SU-DHL-6 (cell line): ENCODE results near the gene TFAP2D.

ENCODE experiments used
- H2AFZ ChIP-seq: fragments of 200-600 bp; sonication (generic); 2 replicates; pipeline ENCODE4 v1.6.1; 2014; ENCODE audit warnings: low read depth, mild to moderate bottlenecking, moderate library complexity, mixed read lengths, antibody characterized with exemption, low read length; ENCODE audit not compliant: severe bottlenecking
- H3F3A ChIP-seq: fragments of 200-600 bp; shearing (Covaris generic); 2 replicates; pipeline ENCODE4 v1.6.0; 2016; ENCODE audit warnings: antibody characterized with exemption, mild to moderate bottlenecking; ENCODE audit not compliant: insufficient read depth
- H3K27ac ChIP-seq: fragments of 200-600 bp; sonication (generic); 2 replicates; pipeline ENCODE4 v1.5.1; 2016; ENCODE audit warnings: low read depth, mild to moderate bottlenecking, low read length, moderate library complexity, mixed read lengths
- H3K27me3 ChIP-seq: fragments of 200-600 bp; sonication (generic), shearing (Covaris generic); 2 replicates; pipeline ENCODE4 v1.6.0; 2014; ENCODE audit warnings: mild to moderate bottlenecking, low read length
- H3K36me3 ChIP-seq: fragments of 200-600 bp; sonication (generic); 2 replicates; pipeline ENCODE4 v1.6.1; 2014; ENCODE audit warnings: mild to moderate bottlenecking, low read length, mixed read lengths
- H3K4me2 ChIP-seq: fragments of 300-600, 200-600 bp; shearing (Covaris generic), sonication (generic); 2 replicates; pipeline ENCODE4 v1.6.0; 2014; ENCODE audit warnings: low read length, low read depth, mild to moderate bottlenecking; ENCODE audit not compliant: poor library complexity, severe bottlenecking
- H3K4me3 ChIP-seq: fragments of 200-600 bp; sonication (generic); 2 replicates; pipeline ENCODE4 v1.5.1; 2014; ENCODE audit warnings: antibody characterized with exemption, low read length, mild to moderate bottlenecking, mixed read lengths; ENCODE audit not compliant: insufficient read depth, poor library complexity, severe bottlenecking
- H3K79me2 ChIP-seq: fragments of 200-600 bp; sonication (generic); 2 replicates; pipeline ENCODE4 v1.6.1; 2014; ENCODE audit warnings: mild to moderate bottlenecking, low read length, moderate library complexity; ENCODE audit not compliant: insufficient read depth
- H3K9ac ChIP-seq: fragments of 200-600 bp; sonication (generic); 2 replicates; pipeline ENCODE4 v1.7.0; 2014; ENCODE audit warnings: mild to moderate bottlenecking, low read length
- H3K9me2 ChIP-seq: fragments of 200-600 bp; sonication (generic); replicated peaks from 2 replicates; pipeline ENCODE4 v1.6.1; 2014; ENCODE audit warnings: low read length; ENCODE audit not compliant: insufficient read depth
- H3K9me3 ChIP-seq: fragments of 200-600 bp; sonication (generic); 2 replicates; pipeline ENCODE4 v1.6.1; 2014; ENCODE audit warnings: low read length, mixed read lengths; ENCODE audit not compliant: insufficient read depth
- H4K20me1 ChIP-seq: fragments of 200-600 bp; sonication (generic); 2 replicates; pipeline ENCODE4 v1.6.1; 2014; ENCODE audit warnings: low read depth, mild to moderate bottlenecking, antibody characterized with exemption, low read length, moderate library complexity, mixed read lengths
- CTCF ChIP-seq: fragments of 200-600 bp; sonication (generic); IDR thresholded peaks from one replicate; pipeline ENCODE4 v1.5.1; 2017; ENCODE audit warnings: antibody characterized with exemption, mild to moderate bottlenecking, low read length, moderate library complexity; ENCODE audit not compliant: insufficient read depth, poor library complexity, severe bottlenecking
- EZH2phosphoT487 ChIP-seq: fragments of 200-600 bp; sonication (generic), shearing (Covaris generic); conservative IDR thresholded peaks from 2 replicates; pipeline ENCODE4 v1.6.1; 2018; ENCODE audit warnings: mild to moderate bottlenecking, antibody characterized with exemption, low read length, moderate library complexity, mixed read lengths

The TFAP2D gene

GRCh38 chr6:50714487-50715379 is 1.4 kb downstream of the TFAP2D start:
- Histone ChIP-seq H4K20me1 (no peaks in the 10 kb centered on the region), H3K27me3 (no peaks in the 10 kb centered on the region), H3K36me3 (no peaks in the 10 kb centered on the region), H3K4me3 (no peak overlapping the region), H3K9me3 (no peaks in the 10 kb centered on the region), H2AFZ (no peak overlapping the region), H3K27ac (no peak overlapping the region), H3K9ac (no peak overlapping the region), H3K9me2 (no peaks in the 10 kb centered on the region), H3F3A (no peaks in the 10 kb centered on the region), H3K79me2 (no peaks in the 10 kb centered on the region), H3K4me2 (no peak overlapping the region)
- TF ChIP-seq CTCF (no peak), EZH2phosphoT487 (no peak)

GRCh38 chr6:50716899-50717509 is 3.7 kb downstream of the TFAP2D start:
- no peak for TF ChIP-seq CTCF
- TF ChIP-seq EZH2phosphoT487, result no peak
- H3K4me2 ChIP-seq, result no peak overlapping the region
- H2AFZ ChIP-seq, result no peak overlapping the region
- no peaks in the 10 kb centered on the region for H4K20me1 ChIP-seq
- H3K36me3 ChIP-seq, result no peaks in the 10 kb centered on the region
- H3F3A ChIP-seq, result no peaks in the 10 kb centered on the region
- no peak overlapping the region for H3K4me3 ChIP-seq
- no peak overlapping the region for H3K9ac ChIP-seq
- no peaks in the 10 kb centered on the region for H3K27me3 ChIP-seq
- no peaks in the 10 kb centered on the region for H3K79me2 ChIP-seq
- no peaks in the 10 kb centered on the region for H3K9me3 ChIP-seq
- H3K9me2 ChIP-seq, result no peaks in the 10 kb centered on the region
- no peak overlapping the region for H3K27ac ChIP-seq

GRCh38 chr6:50717734-50718457 is 4.6 kb downstream of the TFAP2D start:
- no peak overlapping the region for H3K4me2 ChIP-seq
- no peaks in the 10 kb centered on the region for H3K27me3 ChIP-seq

More at GRCh38 chr6:50717734-50718457, 4.6 kb downstream of the TFAP2D start:
- H3F3A ChIP-seq, result no peaks in the 10 kb centered on the region
- no peaks in the 10 kb centered on the region for H3K36me3 ChIP-seq
- no peak overlapping the region for H3K4me3 ChIP-seq
- no peaks in the 10 kb centered on the region for H3K79me2 ChIP-seq
- H3K9ac ChIP-seq, result no peak overlapping the region
- no peaks in the 10 kb centered on the region for H3K9me3 ChIP-seq
- no peak overlapping the region for H3K27ac ChIP-seq
- no peak overlapping the region for H2AFZ ChIP-seq
- no peaks in the 10 kb centered on the region for H4K20me1 ChIP-seq
- H3K9me2 ChIP-seq, result no peaks in the 10 kb centered on the region
- no peak for TF ChIP-seq CTCF
